Trophoblast cell (in vitro differentiated cells and primary cell): ENCODE results near the gene FAM9A.
"Not testable (repeated sequence)": the region's sequence is repeated elsewhere in the genome, so short reads cannot be mapped to it uniquely, and the experiment has no call there.

Experiments used
- DNase-seq, 2 donors: peaks; one replicate each; pipeline ENCODE4 v3.0.0-alpha.2; 2016
- H2AFZ ChIP-seq: 2 replicates; pipeline ENCODE4 v1.6.1; 2013; ENCODE audit warnings: low read length, moderate library complexity, mild to moderate bottlenecking; ENCODE audit not compliant: insufficient read depth, poor library complexity
- H2AK5ac ChIP-seq: 2 replicates; pipeline ENCODE4 v1.6.1; 2013; ENCODE audit warnings: mild to moderate bottlenecking, low read length
- H2BK120ac ChIP-seq: 2 replicates; pipeline ENCODE4 v1.6.1; 2013; ENCODE audit warnings: low read length, mild to moderate bottlenecking, moderate library complexity; ENCODE audit not compliant: insufficient read depth, poor library complexity
- H2BK12ac ChIP-seq: 2 replicates; pipeline ENCODE4 v1.6.1; 2013; ENCODE audit warnings: mild to moderate bottlenecking, low read length, moderate library complexity
- H2BK5ac ChIP-seq: 2 replicates; pipeline ENCODE4 v1.6.1; 2013; ENCODE audit warnings: low read length, low read depth, moderate library complexity, mild to moderate bottlenecking; ENCODE audit not compliant: poor library complexity
- H3K14ac ChIP-seq: 2 replicates; pipeline ENCODE4 v1.6.1; 2013; ENCODE audit warnings: mild to moderate bottlenecking, low read length
- H3K18ac ChIP-seq: 2 replicates; pipeline ENCODE4 v1.6.1; 2013; ENCODE audit warnings: mild to moderate bottlenecking, low read length
- H3K23ac ChIP-seq: 2 replicates; pipeline ENCODE4 v1.6.1; 2013; ENCODE audit warnings: low read length
- H3K27ac ChIP-seq: 2 replicates; pipeline ENCODE4 v1.5.1; 2013; ENCODE audit warnings: low read depth, mild to moderate bottlenecking, inconsistent platforms, low read length, moderate library complexity
- H3K27me3 ChIP-seq: 2 replicates; pipeline ENCODE4 v1.6.1; 2013; ENCODE audit warnings: inconsistent platforms, mild to moderate bottlenecking, low read length, moderate library complexity; ENCODE audit not compliant: insufficient read depth
- H3K36me3 ChIP-seq, 2 experiments: 1 replicate in 1 of 2; 2 replicates in 1 of 2; pipeline ENCODE4 v1.6.1; 2013; ENCODE audit warnings: low read length in 2 of 2, mild to moderate bottlenecking in 2 of 2, moderate library complexity in 1 of 2; ENCODE audit not compliant: insufficient read depth in 2 of 2, control insufficient read depth in 1 of 2
- H3K4ac ChIP-seq: 2 replicates; pipeline ENCODE4 v1.6.1; 2013; ENCODE audit warnings: low read depth, mild to moderate bottlenecking, low read length, moderate library complexity
- H3K4me1 ChIP-seq, 2 experiments: 1 replicate in 1 of 2; 2 replicates in 1 of 2; pipeline ENCODE4 v1.6.1; 2013; ENCODE audit warnings: low read length in 2 of 2, mild to moderate bottlenecking in 2 of 2, moderate library complexity in 1 of 2; ENCODE audit not compliant: insufficient read depth in 2 of 2, control insufficient read depth in 1 of 2
- H3K4me2 ChIP-seq: 2 replicates; pipeline ENCODE4 v1.6.1; 2013; ENCODE audit warnings: inconsistent platforms, mild to moderate bottlenecking, low read length, moderate library complexity
- H3K4me3 ChIP-seq: 2 replicates; pipeline ENCODE4 v1.5.1; 2013; ENCODE audit warnings: mild to moderate bottlenecking, low read depth, low read length, inconsistent platforms
- H3K79me1 ChIP-seq: one replicate; pipeline ENCODE4 v1.6.1; 2013; ENCODE audit warnings: low read length
- H3K79me2 ChIP-seq: 2 replicates; pipeline ENCODE4 v1.6.1; 2013; ENCODE audit warnings: low read length, mild to moderate bottlenecking; ENCODE audit not compliant: control insufficient read depth, insufficient read depth, poor library complexity
- H3K9ac ChIP-seq: 2 replicates; pipeline ENCODE4 v1.6.1; 2013; ENCODE audit warnings: mild to moderate bottlenecking, low read length
- H3K9me3 ChIP-seq: 2 replicates; pipeline ENCODE4 v1.6.1; 2013; ENCODE audit warnings: low read depth, mild to moderate bottlenecking, control low read depth, inconsistent platforms, low read length; ENCODE audit not compliant: insufficient read depth
- H4K12ac ChIP-seq: 2 replicates; pipeline ENCODE4 v1.6.1; 2013; ENCODE audit warnings: low read depth, mild to moderate bottlenecking, low read length, moderate library complexity
- H4K8ac ChIP-seq: 2 replicates; pipeline ENCODE4 v1.6.1; 2013; ENCODE audit warnings: low read depth, mild to moderate bottlenecking, low read length, moderate library complexity
- H4K91ac ChIP-seq: one replicate; pipeline ENCODE4 v1.6.1; 2013; ENCODE audit warnings: low read depth, mild to moderate bottlenecking, low read length, moderate library complexity
- WGBS: extraction: QIAGEN DNeasy Blood & Tissue Kit; methylation state at CpG from one replicate; pipeline ENCODE4 v1.1.7; 2013; ENCODE audit warnings: missing lambda C conversion rate; ENCODE audit not compliant: insufficient read length, insufficient coverage; ENCODE audit errors: extremely low coverage; 5-methylcytosine and 5-hydroxymethylcytosine counted together

The FAM9A gene

DNA sequence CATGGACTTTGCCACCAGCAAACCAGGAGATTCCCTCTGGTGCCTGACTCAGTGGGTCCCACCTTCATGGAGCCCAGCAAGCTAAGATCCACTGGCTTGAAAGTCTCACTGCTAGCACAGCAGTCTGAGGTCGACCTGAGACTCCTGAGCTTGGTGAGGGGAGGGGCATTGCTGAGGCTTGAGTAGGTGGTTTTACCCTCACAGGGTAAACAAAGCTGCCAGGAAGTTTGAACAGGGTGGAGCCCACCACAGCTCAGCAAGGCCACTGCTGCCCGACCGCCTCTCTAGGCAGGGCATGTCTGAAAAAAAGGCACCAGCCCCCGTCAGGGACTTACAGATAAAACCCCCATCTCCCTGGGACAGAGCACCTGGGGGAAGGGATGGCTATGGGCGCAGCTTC is 28.1 kb downstream of the FAM9A start:
- H3K4me3 ChIP-seq: no peak overlapping the region
- H3K9ac ChIP-seq: no peak overlapping the region
- H2BK120ac ChIP-seq: no peak overlapping the region
- no peak for DNase-seq
- no peak overlapping the region for H3K14ac ChIP-seq
- no peak overlapping the region for H2AFZ ChIP-seq
- H3K79me1 ChIP-seq: no peaks in the 10 kb centered on the region
- no peak overlapping the region for H3K18ac ChIP-seq
- H3K79me2 ChIP-seq: no peaks in the 10 kb centered on the region
- H4K8ac ChIP-seq: no peak overlapping the region
- no peak overlapping the region for H3K4ac ChIP-seq
- H3K27me3 ChIP-seq: no peaks in the 10 kb centered on the region
- H3K4me2 ChIP-seq: no peak overlapping the region
- H3K27ac ChIP-seq: no peak overlapping the region
- no peak overlapping the region for H3K23ac ChIP-seq
- no peaks in the 10 kb centered on the region for H3K4me1 ChIP-seq
- H4K91ac ChIP-seq: no peak overlapping the region
- WGBS: no CpG with 5 or more reads among the region's 5 CpGs
- H3K36me3 ChIP-seq: no peaks in the 10 kb centered on the region
- no peak overlapping the region for H4K12ac ChIP-seq
- no peaks in the 10 kb centered on the region for H3K9me3 ChIP-seq
- H2BK5ac ChIP-seq: no peak overlapping the region
- H2BK12ac ChIP-seq: no peak overlapping the region
- no peak overlapping the region for H2AK5ac ChIP-seq

- Histone ChIP-seq H2BK120ac (no peak overlapping the region), H3K23ac (no peak overlapping the region), H3K79me1 (no peaks in the 10 kb centered on the region), H2BK12ac (no peak overlapping the region), H4K8ac (no peak overlapping the region), H3K4me1 (no peaks in the 10 kb centered on the region), H3K27ac (no peak overlapping the region), H4K91ac (no peak overlapping the region), H2AK5ac (no peak overlapping the region), H4K12ac (no peak overlapping the region), H3K14ac (no peak overlapping the region), H3K4ac (no peak overlapping the region), H3K4me3 (no peak overlapping the region), H2BK5ac (no peak overlapping the region), H3K27me3 (no peaks in the 10 kb centered on the region), H3K36me3 (no peaks in the 10 kb centered on the region), H3K4me2 (no peak overlapping the region), H3K18ac (no peak overlapping the region), H2AFZ (no peak overlapping the region), H3K79me2 (no peaks in the 10 kb centered on the region), H3K9ac (no peak overlapping the region), H3K9me3 (no peaks in the 10 kb centered on the region)
- DNase-seq: no peak
- WGBS: no CpG with 5 or more reads among the region's 2 CpGs
Observed at GRCh38 chrX:8760021-8760420, 41.2 kb downstream of the FAM9A start.

DNA sequence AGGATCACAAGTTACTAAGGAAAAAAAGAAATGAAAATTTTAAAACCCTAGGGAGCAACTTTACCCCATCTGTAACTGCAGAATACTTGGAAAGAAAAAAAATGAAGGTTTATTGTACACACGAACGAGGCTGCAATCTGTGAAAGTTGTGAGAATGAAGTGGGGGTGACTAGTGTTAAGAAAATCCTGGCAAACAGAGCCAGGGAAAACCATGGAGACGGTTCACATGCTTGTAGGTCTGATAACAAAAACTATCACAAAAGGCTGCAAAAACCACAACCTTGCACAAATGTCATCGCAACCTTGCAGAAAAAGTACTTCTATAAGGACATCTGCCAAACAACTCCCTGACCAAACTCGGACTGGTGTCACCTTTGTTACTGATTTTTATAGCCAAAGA is 42.5 kb downstream of the FAM9A start:
- H3K79me2 ChIP-seq, H3K36me3 ChIP-seq, H3K27ac ChIP-seq, H3K27me3 ChIP-seq, H4K12ac ChIP-seq, H2BK120ac ChIP-seq, H3K4ac ChIP-seq, H2BK5ac ChIP-seq, H3K4me3 ChIP-seq, DNase-seq, H3K23ac ChIP-seq, H2AK5ac ChIP-seq, H2BK12ac ChIP-seq, H2AFZ ChIP-seq, H3K4me1 ChIP-seq, H3K9ac ChIP-seq, H3K4me2 ChIP-seq, H4K91ac ChIP-seq, H3K79me1 ChIP-seq, H3K9me3 ChIP-seq, H3K14ac ChIP-seq, H4K8ac ChIP-seq, H3K18ac ChIP-seq: not testable (repeated sequence)
- WGBS: no CpG with 5 or more reads among the region's 5 CpGs

- H2AK5ac ChIP-seq, H3K36me3 ChIP-seq, H4K91ac ChIP-seq, H3K18ac ChIP-seq, H2BK5ac ChIP-seq, H2BK120ac ChIP-seq, H3K4ac ChIP-seq, H3K27me3 ChIP-seq, H4K8ac ChIP-seq, H3K23ac ChIP-seq, H3K4me2 ChIP-seq, H3K4me1 ChIP-seq, H3K9me3 ChIP-seq, H3K79me2 ChIP-seq, H3K9ac ChIP-seq, H2BK12ac ChIP-seq, H4K12ac ChIP-seq, DNase-seq, H3K14ac ChIP-seq, H2AFZ ChIP-seq, H3K79me1 ChIP-seq, H3K27ac ChIP-seq, H3K4me3 ChIP-seq: not testable (repeated sequence)
- no CpG with 5 or more reads among the region's 7 CpGs for WGBS
Observed at GRCh38 chrX:8757609-8758389, 43.4 kb downstream of the FAM9A start.
